Endothelial cell of umbilical vein (primary cell): ENCODE measurements around the gene A4GNT. TPM values are rescaled to one million over a fixed set of nuclear protein-coding genes. Genes with fewer than 3 reads are reported as not detected.

Source experiments
- BruUV-seq: library from RNA; stranded (reverse); fragments of 400-500 nt; replicated peaks from 2 replicates; lab custom pipeline; 2021; lab: Mats Ljungman, UMichigan
- CTCF ChIA-PET: fragments of 300-600, 350-600 bp; sonication (Branson Sonifier 250); formaldehyde crosslinking; loops from one replicate; lab custom pipeline; 2021; ENCODE audit warnings: antibody characterized with exemption, inconsistent platforms; lab: Charles Lee
- POLR2A ChIA-PET: fragments of 300-600, 350-600 bp; sonication (Branson Sonifier 250); formaldehyde crosslinking; loops from one replicate; lab custom pipeline; 2021; ENCODE audit warnings: antibody characterized with exemption, inconsistent platforms; lab: Charles Lee
- DNase-seq: peaks from one replicate; pipeline ENCODE4 v3.0.0-alpha.2; 2011; ENCODE audit warnings: low read depth, low spot score
- FAIRE-seq: peaks from 2 replicates; lab custom pipeline; 2011; peaks lifted over from hg19 to GRCh38; lab: Jason Lieb, UNC
- H2AFZ ChIP-seq: 2 replicates; pipeline ENCODE4 v1.6.0; 2012; ENCODE audit warnings: low read depth, low read length, control low read depth, inconsistent platforms
- H3K27ac ChIP-seq: 2 replicates; pipeline ENCODE4 v1.5.1; 2011; ENCODE audit warnings: low read depth, mild to moderate bottlenecking, control low read depth, low read length, moderate library complexity; ENCODE audit not compliant: insufficient read depth
- H3K27me3 ChIP-seq, 2 experiments: 2 replicates each; pipeline versions ENCODE4 v1.6.0 to v1.6.1; 2011; ENCODE audit warnings: low read length in 2 of 2, mixed read lengths in 1 of 2; ENCODE audit not compliant: control insufficient read depth in 2 of 2, insufficient read depth in 2 of 2
- H3K36me3 ChIP-seq, 2 experiments: 2 replicates in 1 of 2; 3 replicates in 1 of 2; pipeline ENCODE4 v1.5.1; 2011; ENCODE audit warnings: low read length in 2 of 2, mild to moderate bottlenecking in 1 of 2, moderate library complexity in 1 of 2; ENCODE audit not compliant: control insufficient read depth in 2 of 2, insufficient read depth in 2 of 2; ENCODE audit errors: extremely low read depth in 1 of 2
- H3K4me1 ChIP-seq: 3 replicates; pipeline ENCODE4 v1.5.1; 2011; ENCODE audit warnings: mild to moderate bottlenecking, low read length; ENCODE audit not compliant: control insufficient read depth, insufficient read depth; ENCODE audit errors: extremely low read depth
- H3K4me2 ChIP-seq: 2 replicates; pipeline ENCODE4 v1.6.1; 2011; ENCODE audit warnings: low read length, control low read depth, mixed read lengths; ENCODE audit not compliant: insufficient read depth
- H3K4me3 ChIP-seq, 3 experiments: fragments of 200-600 bp in 1 of 3; sonication (generic), shearing (Covaris generic) in 1 of 3; replicated peaks in 1 of 3; 2 replicates each; pipeline ENCODE4 v1.5.1; 2011 to 2016; ENCODE audit warnings: control low read depth in 3 of 3, low read length in 3 of 3, mild to moderate bottlenecking in 2 of 3, inconsistent platforms in 1 of 3, low read depth in 1 of 3, moderate library complexity in 1 of 3; ENCODE audit not compliant: insufficient read depth in 1 of 3
- H3K79me2 ChIP-seq: 2 replicates; pipeline ENCODE4 v1.6.0; 2012; ENCODE audit warnings: low read length, inconsistent platforms; ENCODE audit not compliant: control insufficient read depth, insufficient read depth
- H3K9ac ChIP-seq: replicated peaks from 2 replicates; pipeline ENCODE3; 2011; ENCODE audit warnings: low read length, control low read depth; ENCODE audit not compliant: insufficient read depth; ENCODE audit errors: extremely low read depth
- H3K9me1 ChIP-seq: replicated peaks from 3 replicates; pipeline ENCODE4 v1.6.0; 2011; ENCODE audit warnings: mild to moderate bottlenecking, low read length; ENCODE audit not compliant: control insufficient read depth, insufficient read depth; ENCODE audit errors: extremely low read depth
- H3K9me3 ChIP-seq: replicated peaks from 2 replicates; pipeline ENCODE4 v1.5.1; 2012; ENCODE audit warnings: low read length, inconsistent platforms; ENCODE audit not compliant: control insufficient read depth, insufficient read depth
- H4K20me1 ChIP-seq: replicated peaks from 2 replicates; pipeline ENCODE3; 2011; ENCODE audit warnings: mild to moderate bottlenecking, low read length; ENCODE audit not compliant: control insufficient read depth, insufficient read depth; ENCODE audit errors: extremely low read depth
- JUN ChIP-seq: IDR thresholded peaks from 2 replicates; pipeline ENCODE4 v1.6.1; 2011; ENCODE audit warnings: borderline replicate concordance, low read depth; ENCODE audit not compliant: insufficient read length, insufficient read depth
- dilution Hi-C: fragments of 300-500 bp; cut with MboI; formaldehyde crosslinking; loops from one replicate; pipeline ENCODE4 v1.15.0; 2019; ENCODE audit warnings: low sequenced_read_pairs; ENCODE audit not compliant: extremely low pct_ligation_motif_present
- intact Hi-C: fragments of 100-400 bp; cut with micrococcal nuclease; formaldehyde crosslinking; loops from one replicate; pipeline ENCODE4 v1.10.0; 2022
- polyA plus RNA-seq, 4 experiments: library from polyadenylated mRNA; depleted of rRNA in 3 of 4; stranded (reverse) in 3 of 4; unstranded in 1 of 4; fragments of >200 nt; gene quantifications; 2 replicates each; pipeline versions ENCODE4 v1.2.1 to v1.2.3, GENCODE V29; 2011 to 2012; ENCODE audit warnings: missing spikeins in 1 of 4
- total RNA-seq: library from RNA; stranded (reverse); gene quantifications from 2 replicates; pipeline ENCODE4 v1.2.3, GENCODE V29; 2021
- TF ChIP-seq, protein P1 (sequence below), 2 donors: IDR thresholded peaks; 1 replicate in 1 of 2; 2 replicates in 1 of 2; pipeline ENCODE4 v1.5.1; 2011; ENCODE audit warnings: low read length in 2 of 2, mild to moderate bottlenecking in 2 of 2, moderate library complexity in 2 of 2, control low read depth in 1 of 2, inconsistent platforms in 1 of 2, low read depth in 1 of 2; ENCODE audit not compliant: insufficient read depth in 1 of 2; ENCODE audit errors: extremely low read depth in 1 of 2

The A4GNT gene
- total and polyA plus RNA-seq, 2 donors (not counting 3 experiments of a cell fraction or from before 2014, with no cell fraction given): not detected

DNA sequence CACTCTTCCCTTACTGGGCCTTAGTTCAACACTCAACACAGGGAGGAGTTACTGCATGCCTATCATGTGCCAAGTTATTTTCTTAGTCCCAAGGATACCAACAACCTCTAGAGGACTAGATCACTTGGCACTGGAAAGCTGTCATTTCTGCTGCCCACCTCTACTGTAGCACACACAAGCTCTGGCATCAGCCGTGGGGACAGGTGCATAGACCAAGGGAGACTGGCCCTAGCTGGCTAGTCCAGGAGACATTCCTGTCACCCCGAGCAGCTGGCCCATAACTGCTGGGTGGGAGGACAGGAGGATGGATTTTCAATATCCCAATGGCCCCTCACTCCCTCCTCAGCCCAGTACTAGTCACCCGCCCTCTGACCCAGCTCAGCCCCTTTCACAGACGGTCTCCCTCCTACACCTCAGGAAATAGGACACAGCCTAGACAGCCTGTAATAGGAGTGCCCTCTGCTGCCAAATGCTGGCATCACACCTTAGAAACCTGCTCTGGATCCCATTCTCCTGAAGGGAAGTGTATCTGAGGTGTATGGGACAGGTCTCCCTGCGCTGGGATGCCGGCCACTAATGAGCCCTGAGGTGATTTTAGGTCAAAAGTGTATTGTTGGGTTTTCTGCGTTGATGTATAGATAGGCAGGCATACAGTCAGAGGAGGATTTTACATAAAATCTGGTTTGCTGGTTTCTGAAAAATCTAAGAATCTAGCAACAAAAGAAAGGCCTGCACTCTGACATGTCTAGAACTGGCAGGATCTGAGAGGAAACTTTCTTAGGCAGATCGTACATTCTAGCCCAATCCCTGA is 13.4 kb downstream of the A4GNT start:
- ChIA-PET CTCF (interaction anchor here (0.6 to 3.8 kb wide), 31 partner anchors 9 to 203 kb away, joined by 3 to 111 read pairs (median 4); partner anchors contain the start of genes A4GNT, ARMC8 and DBR1), POLR2A (no interaction called here)
- no peak for TF ChIP-seq JUN
- TF ChIP-seq, protein P1, sequence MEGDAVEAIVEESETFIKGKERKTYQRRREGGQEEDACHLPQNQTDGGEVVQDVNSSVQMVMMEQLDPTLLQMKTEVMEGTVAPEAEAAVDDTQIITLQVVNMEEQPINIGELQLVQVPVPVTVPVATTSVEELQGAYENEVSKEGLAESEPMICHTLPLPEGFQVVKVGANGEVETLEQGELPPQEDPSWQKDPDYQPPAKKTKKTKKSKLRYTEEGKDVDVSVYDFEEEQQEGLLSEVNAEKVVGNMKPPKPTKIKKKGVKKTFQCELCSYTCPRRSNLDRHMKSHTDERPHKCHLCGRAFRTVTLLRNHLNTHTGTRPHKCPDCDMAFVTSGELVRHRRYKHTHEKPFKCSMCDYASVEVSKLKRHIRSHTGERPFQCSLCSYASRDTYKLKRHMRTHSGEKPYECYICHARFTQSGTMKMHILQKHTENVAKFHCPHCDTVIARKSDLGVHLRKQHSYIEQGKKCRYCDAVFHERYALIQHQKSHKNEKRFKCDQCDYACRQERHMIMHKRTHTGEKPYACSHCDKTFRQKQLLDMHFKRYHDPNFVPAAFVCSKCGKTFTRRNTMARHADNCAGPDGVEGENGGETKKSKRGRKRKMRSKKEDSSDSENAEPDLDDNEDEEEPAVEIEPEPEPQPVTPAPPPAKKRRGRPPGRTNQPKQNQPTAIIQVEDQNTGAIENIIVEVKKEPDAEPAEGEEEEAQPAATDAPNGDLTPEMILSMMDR (IDR thresholded peaks at IDR 0.05; ENCODE audit: extremely low read depth in 1 of 2, insufficient read depth in 1 of 2, low read depth in 1 of 2, low read length in 2 of 2): peak; percentile 79 to 86
- Histone ChIP-seq H3K4me3 (no peak overlapping the region), H2AFZ (no peak overlapping the region), H3K4me2 (no peak overlapping the region), H3K79me2 (no peaks in the 10 kb centered on the region), H3K27me3 (peaks cover 0 to 2% of the 10 kb centered on the region in 2 experiments), H3K27ac (no peak overlapping the region), H3K9ac (no peak overlapping the region), H3K4me1 (peaks cover 5% of the 10 kb centered on the region), H3K9me1 (no peaks in the 10 kb centered on the region), H3K9me3 (no peaks in the 10 kb centered on the region), H3K36me3 (no peaks in the 10 kb centered on the region), H4K20me1 (no peaks in the 10 kb centered on the region)
- DNase-seq (peak; percentile 77), FAIRE-seq (peak; percentile 94)
- intact Hi-C loops: loop anchor here (1.0 to 5.0 kb wide), 2 partner anchors 51 to 228 kb away; partner anchors contain the start of gene MRAS
- no TSS peak for BruUV-seq
- dilution Hi-C loops: no loop called here
